Vagina (tissue), 2 donors: Measurements from ENCODE around the gene DDX10. TPM values are rescaled to one million over a fixed set of nuclear protein-coding genes. Genes with fewer than 3 reads are reported as not detected.

Experiments used
- DNase-seq, 2 donors: peaks; one replicate each; pipeline ENCODE4 v3.0.0-alpha.2; 2017; ENCODE audit errors: extremely low spot score in 2 of 2
- H3K27ac ChIP-seq: fragments of 200-600 bp; sonication (generic); one replicate; pipeline ENCODE4 v1.5.1; 2019
- H3K27me3 ChIP-seq: fragments of 200-600 bp; sonication (generic); one replicate; pipeline ENCODE4 v1.5.1; 2019
- H3K36me3 ChIP-seq, 2 donors: fragments of 200-600 bp; sonication (generic); one replicate each; pipeline ENCODE4 v1.5.1; 2017 to 2019
- H3K4me1 ChIP-seq: fragments of 200-600 bp; sonication (generic); one replicate; pipeline ENCODE4 v1.5.1; 2019
- H3K4me3 ChIP-seq, 2 donors: fragments of 200-600 bp; sonication (generic); 1 replicate in 1 of 2; 2 replicates in 1 of 2; pipeline ENCODE4 v1.5.1; 2016 to 2019
- H3K9me3 ChIP-seq: fragments of 200-600 bp; sonication (generic); one replicate; pipeline ENCODE4 v1.5.1; 2019
- POLR2A ChIP-seq, 2 donors: fragments of 450-650 bp; IDR thresholded peaks; one replicate each; pipeline ENCODE4 v1.6.1; 2017; ENCODE audit warnings: antibody characterized with exemption in 2 of 2, mild to moderate bottlenecking in 2 of 2, moderate library complexity in 2 of 2
- POLR2AphosphoS5 ChIP-seq, 2 donors: sonication (generic); formaldehyde crosslinking; IDR thresholded peaks; one replicate each; pipeline ENCODE4 v1.9.0; 2017; ENCODE audit warnings: antibody characterized with exemption in 2 of 2, mild to moderate bottlenecking in 2 of 2, low read depth in 1 of 2; ENCODE audit not compliant: insufficient read depth in 1 of 2
- intact Hi-C: fragments of 100-400 bp; cut with DNase I; formaldehyde crosslinking; loops from one replicate; pipeline ENCODE4 v1.15.1; 2023
- total RNA-seq: library from RNA; depleted of rRNA; stranded (reverse); fragments of >200 nt; gene quantifications from one replicate; pipeline ENCODE4 v1.2.3, GENCODE V29; 2016
- TF ChIP-seq, protein P1 (sequence below), 3 experiments: fragments of 450-650 bp in 2 of 3; fragments of 200-600 bp in 1 of 3; sonication (generic) in 1 of 3; IDR thresholded peaks; one replicate each; pipeline ENCODE4 v1.5.1; 2017 to 2019; ENCODE audit warnings: antibody characterized with exemption in 3 of 3, mild to moderate bottlenecking in 2 of 3, moderate library complexity in 2 of 3

Gene DDX10
- total RNA-seq, 1 donor from 2014 or later: 23.8 TPM

DNA sequence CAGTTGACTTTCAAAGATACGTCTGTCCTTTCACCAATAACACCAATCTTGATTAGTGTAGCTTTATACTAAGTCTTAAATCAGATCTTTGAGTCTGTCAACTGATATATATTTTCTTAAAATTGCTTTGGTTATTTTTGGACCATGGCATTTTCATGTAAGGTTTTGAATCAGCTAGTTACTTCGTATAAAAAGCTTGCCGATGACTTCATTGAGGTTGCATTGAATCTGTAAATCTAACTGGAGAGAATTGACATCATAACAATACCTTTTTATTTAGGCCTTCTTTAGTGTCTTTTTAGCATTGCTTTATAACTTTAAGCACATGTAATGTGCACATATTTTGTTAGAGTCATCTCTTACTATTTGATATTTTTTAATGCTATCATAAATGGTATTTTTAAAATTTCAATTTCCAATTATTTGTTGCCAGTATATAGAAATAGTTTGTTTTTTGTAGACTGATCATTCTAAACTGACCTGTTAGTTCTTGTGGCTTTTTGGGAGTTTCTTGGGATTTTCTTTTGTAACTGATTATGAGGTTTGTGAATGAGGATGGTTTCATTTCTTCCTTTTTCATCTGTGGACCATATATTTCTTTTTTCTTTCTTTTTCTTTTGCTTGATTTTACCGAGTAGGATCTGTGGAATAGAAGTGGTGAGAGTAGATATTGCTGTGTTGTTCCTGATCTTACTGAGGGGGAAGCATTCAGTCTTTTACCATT lies 61.4 kb downstream of the DDX10 start:
- DNase-seq: no peak
- Histone ChIP-seq H3K27me3 (no peaks in the 10 kb centered on the region), H3K9me3 (no peaks in the 10 kb centered on the region), H3K4me1 (peaks cover 5% of the 10 kb centered on the region), H3K36me3 (peaks cover 0 to 25% of the 10 kb centered on the region in 2 donors), H3K27ac (no peak overlapping the region), H3K4me3 (no peak overlapping the region)
- intact Hi-C loops: no loop called here
- TF ChIP-seq POLR2A (IDR thresholded peaks at IDR 0.05): no peak

DNA sequence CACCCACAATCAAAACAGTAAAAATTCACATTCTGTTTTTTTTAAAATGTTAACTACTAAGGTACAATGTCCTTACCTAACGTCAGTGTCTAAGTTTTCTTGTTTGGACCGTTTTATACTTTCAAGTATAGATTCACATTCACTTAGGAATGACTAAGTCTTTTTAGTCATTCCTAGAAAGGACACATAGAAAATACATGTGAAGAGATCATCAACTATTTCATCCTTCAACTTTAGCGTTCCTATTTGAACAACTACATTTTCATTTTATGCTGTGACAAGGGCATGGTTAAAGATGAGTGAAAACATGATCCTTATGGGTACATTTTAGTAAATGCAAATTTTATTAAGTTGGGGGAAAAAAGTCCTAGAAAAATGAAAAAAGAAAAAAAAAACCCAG lies 62.8 kb downstream of the DDX10 start:
- DNase-seq: no peak
- no peak overlapping the region for H3K27ac ChIP-seq
- peaks cover 5% of the 10 kb centered on the region for H3K4me1 ChIP-seq
- no peak for TF ChIP-seq POLR2A (IDR thresholded peaks at IDR 0.05)
- no peak for TF ChIP-seq POLR2AphosphoS5 (IDR thresholded peaks at IDR 0.05; ENCODE audit: insufficient read depth in 1 of 2, low read depth in 1 of 2)
- TF ChIP-seq, protein P1, sequence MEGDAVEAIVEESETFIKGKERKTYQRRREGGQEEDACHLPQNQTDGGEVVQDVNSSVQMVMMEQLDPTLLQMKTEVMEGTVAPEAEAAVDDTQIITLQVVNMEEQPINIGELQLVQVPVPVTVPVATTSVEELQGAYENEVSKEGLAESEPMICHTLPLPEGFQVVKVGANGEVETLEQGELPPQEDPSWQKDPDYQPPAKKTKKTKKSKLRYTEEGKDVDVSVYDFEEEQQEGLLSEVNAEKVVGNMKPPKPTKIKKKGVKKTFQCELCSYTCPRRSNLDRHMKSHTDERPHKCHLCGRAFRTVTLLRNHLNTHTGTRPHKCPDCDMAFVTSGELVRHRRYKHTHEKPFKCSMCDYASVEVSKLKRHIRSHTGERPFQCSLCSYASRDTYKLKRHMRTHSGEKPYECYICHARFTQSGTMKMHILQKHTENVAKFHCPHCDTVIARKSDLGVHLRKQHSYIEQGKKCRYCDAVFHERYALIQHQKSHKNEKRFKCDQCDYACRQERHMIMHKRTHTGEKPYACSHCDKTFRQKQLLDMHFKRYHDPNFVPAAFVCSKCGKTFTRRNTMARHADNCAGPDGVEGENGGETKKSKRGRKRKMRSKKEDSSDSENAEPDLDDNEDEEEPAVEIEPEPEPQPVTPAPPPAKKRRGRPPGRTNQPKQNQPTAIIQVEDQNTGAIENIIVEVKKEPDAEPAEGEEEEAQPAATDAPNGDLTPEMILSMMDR (IDR thresholded peaks at IDR 0.05): no peak
- peaks cover 0 to 16% of the 10 kb centered on the region in 2 donors for H3K36me3 ChIP-seq
- no peaks in the 10 kb centered on the region for H3K27me3 ChIP-seq
- intact Hi-C loops: no loop called here
- H3K9me3 ChIP-seq: no peaks in the 10 kb centered on the region
- no peak overlapping the region for H3K4me3 ChIP-seq

DNA sequence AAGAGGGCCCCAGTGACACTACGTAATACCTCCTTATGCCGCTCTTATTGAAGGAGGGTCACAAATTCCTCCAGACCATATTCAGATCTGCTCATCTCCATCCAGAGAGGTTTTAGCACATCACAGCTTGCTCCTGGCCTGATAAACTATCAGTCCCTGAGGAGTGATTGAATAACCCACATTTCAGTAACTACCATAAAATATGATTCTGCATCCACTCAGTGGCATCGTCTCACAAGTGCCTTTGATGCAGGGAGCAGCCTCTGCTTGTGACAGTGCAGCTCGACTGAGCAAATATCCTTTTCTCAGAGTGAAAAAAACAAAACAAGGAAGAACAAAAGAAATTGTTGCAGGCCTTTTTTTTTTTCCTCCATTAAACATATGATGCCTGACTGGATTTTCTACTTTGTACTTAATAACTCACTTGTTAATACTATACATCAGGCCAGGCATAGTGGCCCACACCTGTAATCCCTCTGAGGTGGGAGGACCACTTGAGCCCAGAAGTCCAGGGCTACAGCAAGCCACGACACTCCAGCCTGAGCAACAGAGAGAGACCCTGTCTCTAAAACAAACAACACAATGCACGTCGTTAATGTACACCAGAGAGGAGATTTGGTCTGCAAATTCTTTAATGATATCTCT lies 64.5 kb downstream of the DDX10 start:
- TF ChIP-seq, protein P1 (IDR thresholded peaks at IDR 0.05): no peak
- TF ChIP-seq POLR2AphosphoS5 (IDR thresholded peaks at IDR 0.05; ENCODE audit: insufficient read depth in 1 of 2, low read depth in 1 of 2): no peak
- TF ChIP-seq POLR2A (IDR thresholded peaks at IDR 0.05): no peak
- Histone ChIP-seq H3K4me1 (peaks cover 5% of the 10 kb centered on the region), H3K27me3 (no peaks in the 10 kb centered on the region), H3K27ac (no peak overlapping the region), H3K36me3 (peaks cover 0 to 7% of the 10 kb centered on the region in 2 donors), H3K4me3 (no peak overlapping the region), H3K9me3 (no peaks in the 10 kb centered on the region)
- DNase-seq: no peak
- intact Hi-C loops: no loop called here

DNA sequence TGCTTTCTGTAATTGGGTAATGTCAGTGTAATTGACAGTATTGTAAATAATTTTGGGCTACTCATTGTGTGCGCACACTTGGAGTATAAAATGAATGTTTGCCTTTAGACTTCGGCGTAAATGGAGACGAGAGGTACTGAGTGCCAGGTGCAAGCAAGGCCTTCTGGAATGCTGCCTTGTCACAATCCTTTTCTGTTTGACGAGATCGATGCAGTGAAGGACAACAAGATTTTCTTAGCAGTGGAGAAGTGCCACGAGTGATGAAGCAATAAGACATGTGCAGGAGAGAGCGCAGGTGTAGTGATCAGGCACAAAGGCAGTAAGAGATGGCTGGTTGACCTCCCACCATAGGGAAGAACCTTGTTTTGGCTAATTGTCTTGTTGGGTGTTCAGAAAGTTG lies 67.5 kb downstream of the DDX10 start:
- no peaks in the 10 kb centered on the region for H3K27me3 ChIP-seq
- no peaks in the 10 kb centered on the region for H3K36me3 ChIP-seq
- no peaks in the 10 kb centered on the region for H3K9me3 ChIP-seq
- intact Hi-C loops: no loop called here
- no peak overlapping the region for H3K4me3 ChIP-seq
- H3K27ac ChIP-seq: no peak overlapping the region
- no peak for DNase-seq
- TF ChIP-seq, protein P1 (IDR thresholded peaks at IDR 0.05): no peak
- no peak for TF ChIP-seq POLR2A (IDR thresholded peaks at IDR 0.05)
- no peak for TF ChIP-seq POLR2AphosphoS5 (IDR thresholded peaks at IDR 0.05; ENCODE audit: insufficient read depth in 1 of 2, low read depth in 1 of 2)
- peaks cover 5% of the 10 kb centered on the region for H3K4me1 ChIP-seq

DNA sequence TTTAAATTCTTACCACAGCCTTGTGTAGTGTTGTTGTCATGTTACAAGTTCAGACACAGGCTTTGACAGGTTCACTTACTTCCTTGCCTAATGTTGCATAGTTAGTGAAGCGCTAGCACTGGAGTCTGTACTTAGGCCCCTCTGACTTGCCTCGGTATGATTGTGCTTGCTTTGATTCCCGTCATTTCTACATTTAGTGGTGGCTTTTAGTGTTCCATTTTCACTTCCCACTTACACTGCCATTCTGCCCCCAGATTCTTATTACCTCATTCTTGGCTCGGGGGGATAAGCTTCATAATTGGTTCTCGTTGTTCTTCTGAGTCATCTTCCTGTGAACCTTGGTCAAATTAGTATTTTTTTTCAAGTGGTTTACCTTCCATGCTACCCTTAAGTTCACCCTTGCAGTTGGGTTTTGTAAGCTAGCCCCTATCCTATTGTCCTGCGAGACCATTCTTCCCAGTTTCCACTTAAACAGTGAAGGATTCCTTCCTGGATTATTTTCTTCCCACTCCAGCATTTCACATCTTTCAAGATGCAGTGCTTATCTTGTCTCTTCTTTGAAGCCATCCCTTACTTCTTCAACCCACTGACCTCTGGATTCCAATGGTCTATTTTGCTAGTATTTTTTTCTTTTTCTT lies 68.7 kb downstream of the DDX10 start:
- H3K4me3 ChIP-seq: no peak overlapping the region
- H3K27ac ChIP-seq: no peak overlapping the region
- H3K4me1 ChIP-seq: peaks cover 5% of the 10 kb centered on the region
- H3K27me3 ChIP-seq: no peaks in the 10 kb centered on the region
- no peak for DNase-seq
- no peaks in the 10 kb centered on the region for H3K9me3 ChIP-seq
- no peaks in the 10 kb centered on the region for H3K36me3 ChIP-seq
- TF ChIP-seq, protein P1 (IDR thresholded peaks at IDR 0.05): no peak
- TF ChIP-seq POLR2A (IDR thresholded peaks at IDR 0.05): no peak
- no peak for TF ChIP-seq POLR2AphosphoS5 (IDR thresholded peaks at IDR 0.05; ENCODE audit: insufficient read depth in 1 of 2, low read depth in 1 of 2)
- intact Hi-C loops: no loop called here
